Stimulated activated CD4-positive, alpha-beta T cell treated with anti-CD3 and anti-CD28 coated beads, Interleukin-12 subunit alpha, Interleukin-12 subunit beta, amount 100 ng/mL, for 24 hours (primary cell): ENCODE results near the gene PAX3.

Experiments used
- DNase-seq, 2 experiments: peaks; one replicate each; pipeline ENCODE4 v3.0.0-alpha.2; 2020; ENCODE audit warnings: low read depth in 2 of 2

Gene PAX3

GRCh38 chr2:222298311-222299150 lies at the start of gene PAX3:
Gene PAX3 (minus strand): TSS chr2:222298998. CDS start chr2:222298615, 383 bp downstream.
- no peak for DNase-seq

GRCh38 chr2:222341331-222341730 lies 42.5 kb upstream of the PAX3 start:
- no peak for DNase-seq

- no peak for DNase-seq
Observed at GRCh38 chr2:222338374-222338773, 39.6 kb upstream of the PAX3 start.

- no peak for DNase-seq
Observed at GRCh38 chr2:222336931-222337330, 38.1 kb upstream of the PAX3 start.

DNA sequence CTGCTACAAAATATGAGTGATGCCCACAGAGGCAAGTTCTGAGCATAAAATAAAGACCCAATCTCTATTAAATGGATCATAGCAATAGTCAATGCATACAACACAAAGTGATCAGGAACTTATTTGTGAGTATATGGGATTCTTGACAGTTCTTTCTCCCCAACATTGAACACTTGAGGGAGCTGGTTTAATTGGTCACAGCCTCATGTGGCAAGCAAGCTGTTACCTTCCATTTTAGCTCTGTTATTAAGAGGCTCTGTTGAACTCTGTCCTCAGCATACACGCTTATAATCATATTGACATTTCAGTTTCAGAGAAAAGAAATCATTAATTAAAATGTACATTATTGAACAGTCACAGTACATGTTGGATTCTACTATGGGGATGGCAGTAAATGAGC lies 37.6 kb upstream of the PAX3 start:
- DNase-seq = no peak

DNA sequence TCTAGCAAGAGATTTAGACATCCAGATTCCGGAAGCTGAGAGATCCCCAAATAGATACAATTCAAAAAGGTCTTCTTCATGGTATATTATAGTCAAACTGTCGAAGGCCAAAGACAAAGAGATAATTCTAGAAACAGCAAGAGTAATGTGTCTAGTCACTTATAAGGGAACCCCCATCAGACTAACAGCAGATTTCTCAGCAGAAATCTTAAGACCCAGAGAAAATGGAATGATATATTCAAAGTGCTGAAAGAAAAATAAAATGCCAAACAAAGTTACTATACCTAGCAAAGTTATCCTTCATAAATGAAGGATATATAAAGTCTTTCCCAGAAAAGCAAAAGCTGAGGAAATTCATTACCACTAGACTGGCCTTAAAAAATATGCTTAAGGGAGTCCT lies 36.1 kb upstream of the PAX3 start:
- no peak for DNase-seq

DNA sequence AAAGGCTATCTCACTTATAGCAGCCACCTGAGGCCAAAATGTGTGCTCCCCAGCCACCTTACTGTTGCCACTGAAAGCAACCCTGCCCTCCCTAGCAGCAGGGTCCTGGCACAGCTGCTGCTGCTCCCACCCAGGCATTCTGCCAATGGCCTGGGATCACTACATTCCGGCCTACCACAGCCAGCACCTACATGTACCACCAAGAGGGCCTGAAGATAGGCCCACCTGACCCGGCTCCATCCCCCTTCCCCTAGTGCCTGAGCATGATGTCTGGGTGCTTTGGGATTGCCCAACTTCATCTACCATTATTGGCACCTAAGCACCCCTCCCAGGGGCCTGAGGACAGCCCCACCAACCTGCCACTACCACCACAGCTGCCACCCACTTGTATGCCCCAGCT lies 34.6 kb upstream of the PAX3 start:
- no peak for DNase-seq

DNA sequence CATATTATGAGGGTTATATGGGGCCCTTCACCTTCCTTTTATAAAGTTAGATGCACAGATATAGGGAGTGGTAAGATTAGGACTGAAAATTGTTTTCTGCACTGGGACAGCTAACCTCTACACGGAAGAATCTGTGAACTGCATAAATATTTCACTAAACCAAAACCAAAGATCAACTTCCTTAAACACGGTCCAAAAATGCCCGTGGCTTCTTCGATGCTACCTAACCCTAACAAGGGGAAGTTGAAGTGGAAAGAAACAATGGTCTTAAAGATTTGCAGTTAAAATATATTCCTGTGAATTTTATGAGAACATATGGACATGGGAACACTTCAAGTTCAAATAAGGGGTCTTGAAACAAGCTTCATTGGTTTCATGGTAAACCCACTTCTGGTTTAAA lies 33.3 kb upstream of the PAX3 start:
- DNase-seq = no peak

- no peak for DNase-seq
Observed at GRCh38 chr2:222330910-222331309, 32.1 kb upstream of the PAX3 start.

- no peak for DNase-seq
Observed at GRCh38 chr2:222322236-222322635, 23.4 kb upstream of the PAX3 start.

DNA sequence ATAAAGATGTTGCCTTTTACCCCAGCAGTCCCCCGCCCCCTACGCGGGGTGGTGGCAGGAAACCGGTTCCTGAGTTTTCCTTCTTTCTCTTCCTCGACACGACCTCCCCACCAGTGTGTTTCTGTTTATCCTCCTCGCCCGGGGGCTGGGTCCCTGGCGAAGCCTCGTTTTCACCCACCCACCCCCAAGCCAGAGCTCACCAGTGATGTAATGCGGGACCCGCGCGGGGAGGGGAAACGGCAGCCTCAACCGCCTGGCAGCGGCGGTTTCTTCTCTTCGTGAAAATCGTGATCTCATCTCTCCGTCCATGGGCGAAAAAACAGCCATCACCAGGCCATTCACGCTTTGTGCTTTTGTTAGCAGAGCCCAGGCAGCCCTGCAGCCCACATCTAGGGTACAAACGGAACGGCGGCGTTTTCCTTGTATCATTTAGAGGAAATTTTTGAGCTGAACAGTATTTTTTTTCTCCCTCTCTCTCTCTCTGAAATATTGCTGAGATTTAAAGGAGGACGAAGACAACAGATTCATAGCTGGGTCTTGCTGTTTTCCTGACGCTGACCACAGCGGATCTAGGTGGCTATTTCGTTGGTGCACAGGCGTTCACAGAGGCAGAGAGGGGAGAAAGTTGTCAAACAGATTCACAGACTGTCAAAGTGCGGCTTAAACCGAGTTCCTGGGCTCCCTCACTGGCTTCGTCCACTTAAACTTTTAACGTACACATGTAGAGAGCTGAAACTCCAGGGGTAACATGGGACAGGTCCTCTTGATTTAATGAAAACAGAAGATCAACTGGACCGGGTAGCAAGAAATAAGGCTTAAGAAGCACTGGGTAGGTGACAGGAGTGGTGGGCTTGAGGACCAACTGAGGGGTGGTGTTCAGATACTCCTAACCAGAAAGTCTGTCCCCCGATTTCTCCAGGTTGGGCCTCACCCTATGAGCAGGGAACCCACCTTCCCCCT lies 21.9 kb upstream of the PAX3 start:
- DNase-seq = no peak

DNA sequence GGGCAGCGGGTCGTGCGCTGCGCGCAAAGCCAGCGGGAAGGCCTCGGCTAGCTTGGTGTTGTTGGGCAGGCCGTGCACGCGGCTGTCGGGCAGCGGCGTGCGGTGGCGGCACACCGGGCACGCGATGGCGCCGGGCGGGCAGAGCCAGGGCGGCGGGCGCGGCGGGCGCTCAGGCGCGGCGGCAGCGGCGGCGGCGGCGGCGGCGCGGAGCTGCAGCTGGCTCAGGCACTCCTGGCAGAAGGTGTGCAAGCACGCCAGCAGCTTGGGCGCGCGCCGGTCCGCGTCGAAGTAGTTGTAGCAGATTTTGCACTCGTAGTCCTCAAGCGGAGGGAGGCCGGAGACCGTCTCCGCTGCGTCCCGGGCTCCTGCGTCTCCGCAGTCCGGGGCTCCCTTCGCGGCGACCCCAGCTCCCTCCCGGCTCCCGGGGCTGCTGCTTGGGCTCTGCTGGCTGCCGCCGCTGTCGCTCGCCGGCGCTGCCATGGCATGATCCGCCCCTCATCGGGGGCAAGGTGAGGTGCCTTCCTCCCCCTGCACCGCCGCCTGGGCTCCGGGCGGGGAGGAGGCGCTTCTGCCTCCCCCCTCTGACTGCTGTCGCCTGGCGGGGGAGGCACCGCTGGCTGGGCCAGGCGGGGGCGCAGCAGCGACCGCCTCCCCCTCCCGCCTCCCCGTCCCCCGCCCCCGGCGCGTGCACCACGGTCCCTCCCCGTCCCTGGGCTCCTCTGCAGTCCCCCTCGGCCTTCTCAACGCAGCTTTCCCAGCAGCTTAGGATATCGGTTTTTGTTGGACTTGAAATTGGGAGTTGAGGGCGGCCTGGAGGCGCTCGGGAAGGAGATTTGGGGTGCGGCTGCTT lies 21.0 kb upstream of the PAX3 start:
- DNase-seq = no peak

- no peak for DNase-seq
Observed at GRCh38 chr2:222318712-222319585, 20.2 kb upstream of the PAX3 start.

GRCh38 chr2:222318026-222318711 lies 19.4 kb upstream of the PAX3 start:
- DNase-seq = no peak

DNA sequence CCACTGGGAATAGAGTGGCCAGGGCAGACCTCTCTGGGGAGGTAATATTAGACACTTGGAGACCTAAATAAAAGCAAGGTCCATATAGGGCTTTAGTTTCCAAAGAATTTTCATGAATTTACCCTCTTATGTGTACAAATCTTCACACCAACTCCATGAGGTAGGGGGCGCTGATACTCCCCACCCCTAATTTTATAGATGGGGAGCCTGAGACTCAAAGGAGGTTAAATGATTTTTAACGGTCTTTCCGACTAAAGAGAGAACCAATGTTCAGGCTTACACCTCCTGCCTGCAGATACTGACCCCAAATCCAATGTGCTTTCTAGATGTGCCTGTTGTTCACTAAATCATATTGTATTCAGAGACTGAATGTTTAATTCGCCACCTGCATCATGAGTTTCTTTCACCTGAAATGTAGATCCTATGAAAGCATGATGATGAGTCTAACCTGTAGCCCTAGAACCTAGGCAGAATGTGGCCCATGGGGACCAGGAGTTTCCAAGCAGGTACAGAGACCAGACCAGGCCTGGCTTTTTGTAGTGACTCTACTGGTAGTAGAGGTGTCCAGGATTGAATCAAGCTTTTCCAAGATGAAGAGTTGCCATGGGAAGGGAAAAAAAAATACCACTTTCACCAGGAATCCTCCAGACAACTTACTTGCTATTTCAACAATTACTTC lies 16.8 kb upstream of the PAX3 start:
- DNase-seq = no peak

DNA sequence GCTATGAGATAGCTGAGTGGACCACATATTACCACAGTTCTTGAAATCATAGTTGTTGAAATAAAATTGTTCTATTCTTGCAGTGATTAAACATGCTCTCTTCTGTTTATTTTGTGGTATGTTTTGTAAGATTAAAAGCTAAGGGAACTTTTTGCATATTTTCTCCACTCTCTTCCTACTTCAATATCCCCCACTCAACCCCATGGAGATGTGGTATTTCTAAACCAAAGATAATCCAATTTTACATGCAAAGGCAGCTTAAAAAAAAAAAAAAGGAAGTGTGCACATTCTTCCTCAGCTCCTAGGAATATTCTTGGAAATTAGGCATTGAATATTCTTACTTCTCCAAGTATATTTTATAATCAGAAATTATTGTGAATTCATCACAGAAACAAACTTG lies 15.0 kb upstream of the PAX3 start:
- no peak for DNase-seq

DNA sequence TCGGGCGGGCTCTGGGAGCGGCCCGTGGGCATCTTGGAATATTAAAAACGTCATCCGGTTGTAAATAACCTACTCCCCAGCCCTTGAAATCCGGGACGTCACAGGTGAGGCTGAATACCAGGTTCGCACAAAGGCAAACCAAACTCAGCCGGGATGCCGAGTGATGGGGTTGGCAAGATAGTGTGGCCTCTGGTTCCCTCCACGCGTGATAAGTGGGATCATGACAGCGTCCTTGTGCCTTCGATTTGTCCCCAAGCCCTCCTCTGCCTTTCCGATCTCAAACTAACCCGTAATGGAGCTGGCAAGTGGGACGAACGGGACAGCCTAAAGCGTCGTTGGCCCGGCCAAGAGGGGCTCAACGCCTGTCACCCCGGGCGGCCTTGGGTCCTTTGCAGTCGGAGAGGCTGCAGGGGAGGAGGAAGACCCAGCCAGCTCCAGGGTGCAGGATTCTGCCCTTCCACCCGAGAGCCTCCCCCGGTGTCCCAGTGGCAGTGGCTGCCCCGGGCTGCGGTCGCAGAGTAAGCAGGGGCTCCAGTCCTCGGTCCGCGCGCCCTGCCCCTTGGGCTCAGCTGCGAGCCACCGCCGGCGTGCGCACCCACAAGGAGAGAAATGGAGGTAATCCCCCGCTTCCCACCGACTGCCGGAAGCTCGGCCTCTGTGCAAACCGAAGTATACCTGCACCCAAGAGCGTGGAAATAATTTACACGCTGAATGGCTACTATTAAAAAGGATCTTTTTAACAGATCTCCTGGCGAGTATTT lies 13.4 kb upstream of the PAX3 start:
- DNase-seq = no peak

- no peak for DNase-seq
Observed at GRCh38 chr2:222311319-222311977, 12.7 kb upstream of the PAX3 start.
